Measurements from ENCODE around the gene PPM1L.
"Not testable (repeated sequence)": the region's sequence is repeated elsewhere in the genome, so short reads cannot be mapped to it uniquely, and the experiment has no call there.

The PPM1L gene

GRCh38 chr3:160941885-160942494 is 186.0 kb downstream of the PPM1L start:
- peak; percentile 73 for DNase-seq

GRCh38 chr3:160943996-160944395 is 188.0 kb downstream of the PPM1L start:
- DNase-seq = no peak

- no peak for DNase-seq
Observed at GRCh38 chr3:160945336-160945735, 189.3 kb downstream of the PPM1L start.

GRCh38 chr3:160948273-160948672 is 192.2 kb downstream of the PPM1L start:
- no peak for DNase-seq

GRCh38 chr3:160949460-160949859 is 193.4 kb downstream of the PPM1L start:
- DNase-seq = no peak

- DNase-seq = no peak
Observed at GRCh38 chr3:160950542-160950941, 194.5 kb downstream of the PPM1L start.

- DNase-seq = no peak
Observed at GRCh38 chr3:160950954-160951353, 194.9 kb downstream of the PPM1L start.

- no peak for DNase-seq
Observed at GRCh38 chr3:160951642-160952487, 195.8 kb downstream of the PPM1L start.

- no peak for DNase-seq
Observed at GRCh38 chr3:160953686-160954085, 197.7 kb downstream of the PPM1L start.

- no peak for DNase-seq
Observed at GRCh38 chr3:160956785-160957184, 200.8 kb downstream of the PPM1L start.

- no peak for DNase-seq
Observed at GRCh38 chr3:160960568-160960967, 204.5 kb downstream of the PPM1L start.

- no peak for DNase-seq
Observed at GRCh38 chr3:160963949-160964348, 207.9 kb downstream of the PPM1L start.

- no peak for DNase-seq
Observed at GRCh38 chr3:160968761-160969160, 212.7 kb downstream of the PPM1L start.

GRCh38 chr3:160973067-160973809 is 217.2 kb downstream of the PPM1L start:
- DNase-seq = no peak

- no peak for DNase-seq
Observed at GRCh38 chr3:160977773-160978172, 221.7 kb downstream of the PPM1L start.

- DNase-seq = no peak
Observed at GRCh38 chr3:160980740-160981139, 224.7 kb downstream of the PPM1L start.

GRCh38 chr3:160981217-160981938 is 225.3 kb downstream of the PPM1L start:
- DNase-seq = no peak

- DNase-seq = no peak
Observed at GRCh38 chr3:160982491-160982890, 226.5 kb downstream of the PPM1L start.

GRCh38 chr3:160983900-160984299 is 227.9 kb downstream of the PPM1L start:
- DNase-seq = not testable (repeated sequence)

- no peak for DNase-seq
Observed at GRCh38 chr3:160986069-160986468, 230.0 kb downstream of the PPM1L start.

- DNase-seq = no peak
Observed at GRCh38 chr3:160987982-160988964, 232.2 kb downstream of the PPM1L start.

GRCh38 chr3:160990446-160990845 is 234.4 kb downstream of the PPM1L start:
- no peak for DNase-seq

Data from activated gamma-delta T cell treated with Interleukin-2 at 50 U/mL for 16 hours (primary cell).